Measurements from ENCODE around the gene LSR.

DNA sequence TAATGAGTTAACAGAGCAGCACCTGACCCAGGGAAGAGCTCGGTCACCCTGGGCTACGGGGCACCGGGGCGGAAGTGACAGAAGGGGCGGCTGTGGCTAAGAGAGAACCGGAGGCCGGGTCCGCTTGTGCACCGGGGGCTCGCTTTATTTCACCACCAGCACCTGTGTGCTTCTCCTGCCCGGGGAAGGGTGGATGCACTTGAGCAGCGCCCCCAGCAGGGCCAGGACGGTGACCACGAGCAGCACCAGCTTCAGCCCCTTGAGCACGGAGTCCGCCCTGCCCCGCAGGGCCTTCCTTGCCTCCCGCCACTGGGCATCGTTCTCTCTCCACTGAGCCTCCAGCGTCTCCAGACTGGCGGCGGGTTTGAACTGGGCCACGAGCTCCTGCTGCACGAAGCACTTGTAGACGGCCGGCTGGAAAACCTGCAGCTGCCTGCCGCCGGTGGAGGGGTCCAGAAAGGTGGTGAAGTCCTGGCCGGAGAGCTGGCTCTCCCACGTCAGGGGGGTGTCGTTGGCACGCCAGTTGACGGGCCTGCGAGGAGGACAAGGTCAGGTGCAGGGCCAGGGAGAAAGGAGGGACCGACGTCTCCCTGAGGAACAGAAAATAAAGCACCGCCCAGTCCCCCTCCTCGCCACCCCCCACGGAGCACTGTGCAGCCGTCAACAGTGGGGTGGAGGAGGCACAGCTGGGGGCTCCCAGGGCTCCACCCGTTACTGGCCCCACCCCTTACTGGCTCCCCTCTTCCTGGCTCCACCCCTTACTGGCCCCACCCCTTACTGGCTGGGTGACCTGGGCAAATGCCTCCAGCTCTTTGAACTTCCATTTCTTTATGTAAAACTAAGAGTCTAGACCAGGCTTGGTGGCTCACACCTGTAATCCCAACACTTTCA is 23.9 kb upstream of the LSR start:
- TF ChIP-seq, protein P1, sequence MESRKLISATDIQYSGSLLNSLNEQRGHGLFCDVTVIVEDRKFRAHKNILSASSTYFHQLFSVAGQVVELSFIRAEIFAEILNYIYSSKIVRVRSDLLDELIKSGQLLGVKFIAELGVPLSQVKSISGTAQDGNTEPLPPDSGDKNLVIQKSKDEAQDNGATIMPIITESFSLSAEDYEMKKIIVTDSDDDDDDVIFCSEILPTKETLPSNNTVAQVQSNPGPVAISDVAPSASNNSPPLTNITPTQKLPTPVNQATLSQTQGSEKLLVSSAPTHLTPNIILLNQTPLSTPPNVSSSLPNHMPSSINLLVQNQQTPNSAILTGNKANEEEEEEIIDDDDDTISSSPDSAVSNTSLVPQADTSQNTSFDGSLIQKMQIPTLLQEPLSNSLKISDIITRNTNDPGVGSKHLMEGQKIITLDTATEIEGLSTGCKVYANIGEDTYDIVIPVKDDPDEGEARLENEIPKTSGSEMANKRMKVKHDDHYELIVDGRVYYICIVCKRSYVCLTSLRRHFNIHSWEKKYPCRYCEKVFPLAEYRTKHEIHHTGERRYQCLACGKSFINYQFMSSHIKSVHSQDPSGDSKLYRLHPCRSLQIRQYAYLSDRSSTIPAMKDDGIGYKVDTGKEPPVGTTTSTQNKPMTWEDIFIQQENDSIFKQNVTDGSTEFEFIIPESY (IDR thresholded peaks at IDR 0.05; ENCODE audit: extremely low read depth, insufficient replicate concordance, low read length): no peak
- no peak for TF ChIP-seq CEBPB (IDR thresholded peaks at IDR 0.05; ENCODE audit: low read depth)
- TF ChIP-seq CTCF (IDR thresholded peaks at IDR 0.05 in 2 of 3, conservative IDR thresholded peaks at IDR 0.05 in 1 of 3; ENCODE audit: borderline replicate concordance in 1 of 3, insufficient read depth in 1 of 3, low read depth in 2 of 3, low read length in 2 of 3): no peak; a peak in 1 of 6 replicates
